Subcutaneous abdominal adipose tissue (tissue), 5 donors: Measurements from ENCODE around the gene SCLT1.

Source experiments
- H3K27ac ChIP-seq: one replicate; pipeline ENCODE4 v1.7.0; 2013; ENCODE audit warnings: low read depth, mild to moderate bottlenecking, inconsistent platforms, low read length, moderate library complexity
- H3K27me3 ChIP-seq, 5 donors: one replicate each; pipeline ENCODE4 v1.7.0; 2013; ENCODE audit warnings: low read length in 5 of 5, inconsistent platforms in 1 of 5; ENCODE audit not compliant: control insufficient read depth in 5 of 5, insufficient read depth in 4 of 5
- H3K36me3 ChIP-seq, 5 donors: one replicate each; pipeline ENCODE4 v1.7.0; 2013; ENCODE audit warnings: low read length in 5 of 5; ENCODE audit not compliant: control insufficient read depth in 5 of 5, insufficient read depth in 5 of 5
- H3K4me1 ChIP-seq, 5 donors: one replicate each; pipeline ENCODE4 v1.7.0; 2013; ENCODE audit warnings: low read length in 5 of 5, mild to moderate bottlenecking in 3 of 5, moderate library complexity in 1 of 5; ENCODE audit not compliant: control insufficient read depth in 5 of 5, insufficient read depth in 5 of 5
- H3K4me3 ChIP-seq, 5 donors: one replicate each; pipeline ENCODE4 v1.7.0; 2013; ENCODE audit warnings: low read length in 5 of 5, low read depth in 1 of 5
- H3K9ac ChIP-seq, 5 donors: one replicate each; pipeline ENCODE4 v1.7.0; 2013; ENCODE audit warnings: low read length in 5 of 5, mild to moderate bottlenecking in 4 of 5, moderate library complexity in 3 of 5
- H3K9me3 ChIP-seq, 5 donors: one replicate each; pipeline ENCODE4 v1.7.0; 2013; ENCODE audit warnings: low read length in 5 of 5; ENCODE audit not compliant: control insufficient read depth in 5 of 5
- donor health status: healthy.
- donor health status: healthy.
- donor health status: healthy.
- donor health status: healthy.
- donor health status: healthy.

The SCLT1 gene

DNA sequence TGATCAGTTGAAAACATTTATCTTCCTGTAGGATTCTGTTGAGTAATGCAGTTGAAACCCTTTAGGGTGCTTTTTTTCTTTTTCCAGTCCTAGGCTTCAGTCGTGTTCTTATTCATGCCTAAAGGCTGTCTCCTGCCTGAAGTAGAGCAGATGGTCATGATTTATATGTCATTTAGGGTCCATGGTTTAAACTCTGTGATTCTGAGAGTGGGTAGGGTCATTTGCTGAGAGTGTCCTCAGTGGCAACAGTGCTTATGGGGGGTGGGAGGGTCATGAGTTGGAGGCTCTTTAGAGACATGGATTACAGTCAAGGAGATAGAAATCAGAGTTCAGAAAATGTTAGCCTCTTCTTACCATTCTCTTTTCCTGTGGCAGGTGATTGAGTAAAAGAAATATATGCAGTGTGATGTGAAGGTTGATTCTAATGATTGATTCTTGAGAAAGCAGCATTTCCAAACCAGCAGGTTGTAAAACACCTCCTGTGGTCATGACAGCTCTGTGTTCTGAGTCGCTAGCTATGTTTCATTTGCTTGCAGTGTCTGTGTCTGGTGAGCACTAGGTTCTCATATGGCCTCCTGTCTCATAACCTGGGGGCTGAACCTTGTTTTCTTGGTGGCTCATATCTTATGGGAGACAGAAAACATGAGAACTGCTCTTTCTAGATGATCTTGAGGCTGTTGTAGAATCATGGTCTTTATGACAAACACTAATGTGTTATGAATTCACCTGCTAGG lies 223.4 kb downstream of the SCLT1 start:
- H3K36me3 ChIP-seq: peaks cover 60 to 83% (median 67%) of the 10 kb centered on the region in 5 donors
- no peak overlapping the region for H3K27ac ChIP-seq
- no peaks in the 10 kb centered on the region for H3K4me1 ChIP-seq
- no peaks in the 10 kb centered on the region for H3K27me3 ChIP-seq
- no peak overlapping the region for H3K4me3 ChIP-seq
- no peaks in the 10 kb centered on the region for H3K9me3 ChIP-seq
- H3K9ac ChIP-seq: no peak overlapping the region

DNA sequence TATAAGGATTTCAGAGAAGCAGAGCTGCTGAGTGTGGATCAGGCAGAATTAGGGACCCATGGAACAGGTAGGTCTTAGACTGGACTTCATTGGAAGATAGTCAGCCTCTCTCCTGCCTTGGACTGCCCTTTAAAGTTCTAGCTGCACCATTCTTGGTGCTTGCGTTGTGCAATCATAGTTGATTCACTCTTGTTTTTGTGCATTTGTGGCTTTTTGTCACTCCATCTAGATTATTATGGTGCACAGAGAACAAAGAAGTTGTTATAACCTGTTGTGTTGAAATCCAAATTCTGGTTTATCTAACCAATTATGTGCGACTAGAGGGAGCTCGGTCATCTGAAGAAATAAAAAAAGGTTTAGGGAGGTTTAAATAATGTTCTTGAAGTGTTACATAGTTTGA lies 224.6 kb downstream of the SCLT1 start:
- Histone ChIP-seq H3K9ac (peak overlapping the region in 1 of 5 donors; percentile 22), H3K27me3 (no peaks in the 10 kb centered on the region), H3K36me3 (peaks cover 53 to 86% (median 67%) of the 10 kb centered on the region in 5 donors), H3K27ac (no peak overlapping the region), H3K9me3 (no peaks in the 10 kb centered on the region), H3K4me1 (no peaks in the 10 kb centered on the region), H3K4me3 (no peak overlapping the region)

GRCh38 chr4:128866691-128867090 lies 226.6 kb downstream of the SCLT1 start:
- H3K4me3 ChIP-seq: no peak overlapping the region
- no peak overlapping the region for H3K9ac ChIP-seq
- no peaks in the 10 kb centered on the region for H3K27me3 ChIP-seq
- H3K27ac ChIP-seq: no peak overlapping the region
- H3K4me1 ChIP-seq: peaks cover 0 to 14% (median 6%) of the 10 kb centered on the region in 5 donors
- H3K36me3 ChIP-seq: peaks cover 42 to 82% (median 64%) of the 10 kb centered on the region in 5 donors
- H3K9me3 ChIP-seq: no peaks in the 10 kb centered on the region

DNA sequence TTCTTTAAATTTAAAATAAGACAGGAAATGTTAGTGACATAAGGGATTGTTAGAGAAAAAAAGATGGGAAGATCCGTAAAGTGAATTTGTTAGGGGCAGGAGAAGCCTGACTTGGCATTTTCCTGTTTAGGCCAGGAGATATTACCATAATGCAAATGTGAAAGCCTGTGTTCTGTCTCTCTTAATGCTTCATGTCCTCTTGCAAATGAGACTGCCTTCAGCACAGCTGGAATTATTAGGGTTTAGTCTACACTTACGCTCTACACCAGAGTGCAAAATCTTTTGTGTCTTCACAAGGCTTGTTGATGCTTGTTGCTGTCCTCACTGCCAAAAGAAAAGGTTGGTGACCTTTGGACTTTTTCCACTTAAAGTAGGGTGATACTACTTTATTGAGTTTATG lies 227.1 kb downstream of the SCLT1 start:
- peak overlapping the region in 1 of 5 donors; percentile 17 for H3K9ac ChIP-seq
- peaks cover 0 to 17% (median 6%) of the 10 kb centered on the region in 5 donors for H3K4me1 ChIP-seq
- no peaks in the 10 kb centered on the region for H3K9me3 ChIP-seq
- no peak overlapping the region for H3K27ac ChIP-seq
- no peak overlapping the region for H3K4me3 ChIP-seq
- peaks cover 39 to 82% (median 64%) of the 10 kb centered on the region in 5 donors for H3K36me3 ChIP-seq
- no peaks in the 10 kb centered on the region for H3K27me3 ChIP-seq

GRCh38 chr4:128865132-128865531 lies 228.2 kb downstream of the SCLT1 start:
- Histone ChIP-seq H3K4me3 (no peak overlapping the region), H3K4me1 (peaks cover 2 to 17% (median 12%) of the 10 kb centered on the region in 5 donors), H3K9ac (no peak overlapping the region), H3K27ac (no peak overlapping the region), H3K9me3 (no peaks in the 10 kb centered on the region), H3K36me3 (peaks cover 35 to 81% (median 64%) of the 10 kb centered on the region in 5 donors), H3K27me3 (no peaks in the 10 kb centered on the region)

GRCh38 chr4:128863312-128864075 lies 229.8 kb downstream of the SCLT1 start:
- peaks cover 24 to 71% (median 58%) of the 10 kb centered on the region in 5 donors for H3K36me3 ChIP-seq

DNA sequence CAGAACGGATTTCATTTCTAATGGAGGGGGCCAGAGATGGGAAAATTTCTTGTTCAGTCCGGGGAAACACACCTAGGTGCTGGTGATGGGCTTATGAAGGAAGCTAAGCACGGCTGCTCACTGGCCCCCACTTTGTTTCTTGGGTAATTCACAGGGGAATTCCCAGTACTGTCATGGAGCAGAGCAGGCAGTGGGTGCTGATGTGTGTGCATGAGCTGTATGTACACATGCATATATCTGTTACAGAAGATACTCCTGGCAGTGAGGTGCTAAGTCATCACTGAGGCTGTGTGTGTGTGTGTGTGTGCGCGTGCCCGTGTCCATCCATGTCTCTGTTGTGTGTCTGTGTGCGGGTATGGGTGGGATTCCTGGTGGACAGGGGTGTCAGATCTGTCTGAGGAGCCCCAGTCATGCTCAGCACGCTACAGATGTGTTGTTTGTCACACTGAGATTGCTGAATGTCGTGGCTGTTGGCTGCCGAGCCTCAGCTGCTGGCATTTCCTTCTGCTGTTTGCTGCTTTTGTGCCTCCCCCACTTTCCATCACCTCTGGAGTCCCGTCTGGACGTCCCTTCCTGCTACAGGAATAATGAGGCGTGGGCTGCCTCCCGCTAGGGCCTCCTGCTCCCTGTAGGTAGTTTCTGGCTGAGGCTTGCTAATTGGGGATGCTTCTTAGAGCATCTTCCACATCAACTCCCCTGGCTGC lies 230.6 kb downstream of the SCLT1 start:
- Histone ChIP-seq H3K9me3 (no peaks in the 10 kb centered on the region), H3K9ac (no peak overlapping the region), H3K4me1 (peaks cover 6 to 28% (median 25%) of the 10 kb centered on the region in 5 donors), H3K27ac (peak overlapping the region; percentile 34), H3K4me3 (no peak overlapping the region), H3K27me3 (no peaks in the 10 kb centered on the region), H3K36me3 (peaks cover 16 to 69% (median 57%) of the 10 kb centered on the region in 5 donors)

More at GRCh38 chr4:128863312-128864075, 229.8 kb downstream of the SCLT1 start:
- no peaks in the 10 kb centered on the region for H3K27me3 ChIP-seq
- peaks cover 6 to 28% (median 25%) of the 10 kb centered on the region in 5 donors for H3K4me1 ChIP-seq
- peak overlapping the region; percentile 34 for H3K27ac ChIP-seq
- no peaks in the 10 kb centered on the region for H3K9me3 ChIP-seq
- no peak overlapping the region for H3K4me3 ChIP-seq
- no peak overlapping the region for H3K9ac ChIP-seq

DNA sequence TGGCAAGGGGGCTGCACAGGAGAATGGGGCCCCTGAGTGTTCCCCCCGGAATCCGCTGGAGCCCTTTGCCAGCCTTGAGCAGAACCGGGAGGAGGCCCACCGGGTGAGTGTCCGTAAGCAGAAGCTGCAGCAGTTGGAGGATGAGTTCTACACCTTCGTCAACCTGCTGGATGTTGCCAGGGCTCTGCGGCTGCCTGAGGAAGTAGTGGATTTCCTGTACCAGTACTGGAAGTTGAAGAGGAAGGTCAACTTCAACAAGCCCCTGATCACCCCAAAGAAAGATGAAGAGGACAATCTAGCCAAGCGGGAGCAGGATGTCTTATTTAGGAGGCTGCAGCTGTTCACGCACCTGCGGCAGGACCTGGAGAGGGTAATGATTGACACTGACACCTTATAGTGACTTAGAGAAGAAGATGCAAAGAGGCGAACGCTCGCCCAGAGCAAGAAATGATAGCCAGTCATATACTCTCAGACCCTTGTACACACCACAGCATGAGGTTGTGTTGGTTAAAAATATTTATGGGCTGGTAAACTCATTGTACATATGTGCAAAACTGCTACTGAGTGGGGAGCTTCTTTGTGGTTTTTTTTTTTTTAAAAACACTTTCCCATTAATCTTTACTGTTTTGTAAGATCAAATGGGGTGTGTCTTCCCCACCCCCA lies 231.4 kb downstream of the SCLT1 start:
- peaks cover 15 to 69% (median 58%) of the 10 kb centered on the region in 5 donors for H3K36me3 ChIP-seq

DNA sequence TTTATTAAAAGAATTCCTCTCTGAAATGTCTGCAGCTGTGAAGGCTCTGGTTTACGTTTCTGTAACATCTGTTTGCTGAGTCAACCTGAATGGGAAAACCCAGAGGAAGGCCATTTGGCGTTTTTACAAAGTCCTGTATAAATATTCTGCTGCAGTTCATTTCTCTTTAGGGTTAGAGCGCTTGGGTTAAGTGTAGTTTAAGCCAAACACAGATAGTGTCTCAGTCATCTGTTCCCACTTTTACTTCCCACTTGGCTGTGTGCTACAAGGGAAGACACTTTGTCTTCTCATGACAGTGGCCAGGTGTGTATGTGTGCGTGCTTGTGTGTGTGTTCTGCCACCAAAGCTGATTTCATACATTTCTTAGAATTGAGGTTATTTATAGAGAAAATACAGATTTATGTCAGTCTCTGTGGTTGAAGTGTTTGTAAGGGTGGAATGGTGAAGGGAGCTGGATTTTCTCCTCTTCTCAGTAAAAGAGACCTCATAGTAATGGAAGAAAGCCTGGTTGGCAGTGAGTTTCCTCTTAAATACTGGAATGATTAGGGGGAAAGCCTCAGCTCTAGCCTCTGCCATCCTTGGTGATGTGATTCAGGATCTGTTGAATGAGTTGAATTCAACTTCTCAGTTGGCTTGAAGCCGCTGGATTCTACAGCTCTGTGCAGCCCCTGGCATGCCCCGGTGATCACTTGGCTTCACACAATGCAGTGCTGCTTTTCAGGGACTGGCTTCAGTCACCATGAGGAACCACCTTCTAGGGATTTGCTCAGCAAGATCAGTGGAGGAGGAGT lies 233.3 kb downstream of the SCLT1 start:
- peaks cover 4 to 76% (median 71%) of the 10 kb centered on the region in 5 donors for H3K36me3 ChIP-seq
- no peaks in the 10 kb centered on the region for H3K27me3 ChIP-seq
- peak overlapping the region; percentile 32 for H3K27ac ChIP-seq

More for the DNA sequence above, 231.4 kb downstream of the SCLT1 start:
- peaks cover 6 to 28% (median 25%) of the 10 kb centered on the region in 5 donors for H3K4me1 ChIP-seq
- peak overlapping the region; percentile 34 for H3K27ac ChIP-seq
- H3K4me3 ChIP-seq: no peak overlapping the region
- no peaks in the 10 kb centered on the region for H3K9me3 ChIP-seq
- no peaks in the 10 kb centered on the region for H3K27me3 ChIP-seq
- no peak overlapping the region for H3K9ac ChIP-seq

More for the DNA sequence above, 233.3 kb downstream of the SCLT1 start:
- Histone ChIP-seq H3K9ac (no peak overlapping the region), H3K4me3 (no peak overlapping the region), H3K4me1 (peaks cover 6 to 28% (median 25%) of the 10 kb centered on the region in 5 donors), H3K9me3 (no peaks in the 10 kb centered on the region)
